HCEC 1CT (cell line): ENCODE measurements around the gene ICAM1.
"Not testable (repeated sequence)": the region's sequence is repeated elsewhere in the genome, so short reads cannot be mapped to it uniquely, and the experiment has no call there.

Experiments used
- DNase-seq: peaks from one replicate; pipeline ENCODE4 v3.0.0-alpha.2; 2017

Gene ICAM1

GRCh38 chr19:10279737-10280442, 9.0 kb downstream of the ICAM1 start:
- DNase-seq = no peak

- DNase-seq = not testable (repeated sequence)
These were observed 11.1 kb downstream of the ICAM1 start for GRCh38 chr19:10282043-10282442.

GRCh38 chr19:10283301-10284064, 12.6 kb downstream of the ICAM1 start:
- DNase-seq = no peak

GRCh38 chr19:10284065-10284959, 13.4 kb downstream of the ICAM1 start:
- DNase-seq = no peak

GRCh38 chr19:10284960-10285278, 14.0 kb downstream of the ICAM1 start:
- no peak for DNase-seq

- no peak for DNase-seq
These were observed 14.5 kb downstream of the ICAM1 start for GRCh38 chr19:10285393-10285792.

- no peak for DNase-seq
These were observed 16.1 kb downstream of the ICAM1 start, which contains the start of gene ICAM4 for GRCh38 chr19:10286803-10287737. Gene ICAM4, plus strand, starts transcription at chr19:10286955. Its CDS starts 58 bp downstream, at chr19:10287013.

GRCh38 chr19:10288662-10289166, 17.8 kb downstream of the ICAM1 start:
- peak; percentile 72 for DNase-seq

- DNase-seq = peak; percentile 65
These were observed 18.4 kb downstream of the ICAM1 start for GRCh38 chr19:10289167-10289835.

GRCh38 chr19:10289836-10290356, 19.0 kb downstream of the ICAM1 start, which contains the start of gene ICAM5:
Gene ICAM5, plus strand, starts transcription at chr19:10289952. Its CDS starts 92 bp downstream, at chr19:10290044.
- peak; percentile 43 for DNase-seq

GRCh38 chr19:10290357-10290875, 19.5 kb downstream of the ICAM1 start:
- no peak for DNase-seq

GRCh38 chr19:10290876-10291553, 20.1 kb downstream of the ICAM1 start:
- DNase-seq = no peak

GRCh38 chr19:10291554-10292205, 20.8 kb downstream of the ICAM1 start:
- DNase-seq = no peak

- peak; percentile 79 for DNase-seq
These were observed 21.4 kb downstream of the ICAM1 start for GRCh38 chr19:10292206-10292788.

- no peak for DNase-seq
These were observed 22.1 kb downstream of the ICAM1 start for GRCh38 chr19:10292789-10293636.

GRCh38 chr19:10293637-10294367, 22.9 kb downstream of the ICAM1 start:
- no peak for DNase-seq

- no peak for DNase-seq
These were observed 23.4 kb downstream of the ICAM1 start for GRCh38 chr19:10294368-10294697.
